Measurements from ENCODE around the gene HSD17B12. TPM values are rescaled to one million over a fixed set of nuclear protein-coding genes. Genes with fewer than 3 reads are reported as not detected.
A peak's percentile ranks its signal among the peaks of the same experiment; 100 is the strongest.

The HSD17B12 gene
- total and polyA plus RNA-seq, 2 of the 13 experiments (the other 11 are each of a cell fraction or from before 2014, with no cell fraction given), result 50.3 to 117 TPM

- ATAC-seq (no peak), DNase-seq (ENCODE audit: low spot score) (no peak), FAIRE-seq (no peak)
- ChIA-PET CTCF (ENCODE audit: low intra/inter-chr PET ratio, low total read pairs) (no interaction called here), POLR2A (no interaction called here)
- peaks cover 11% of the 10 kb centered on the region for H3K79me2 ChIP-seq (ENCODE audit: insufficient read depth, low read length)
- intact Hi-C loops (cut with micrococcal nuclease; ENCODE audit: unreplicated experiment) (no loop called here), in situ Hi-C loops (cut with HindIII; ENCODE audit: extremely low pct_ligation_motif_present, low pct_unique_long_range_greater_than_20kb) (no loop called here)
- no TSS peak for BruUV-seq (replicated peaks)
- H3K4me3 ChIP-seq (replicated peaks in 1 of 3; ENCODE audit: insufficient read depth in 1 of 3, low read depth in 2 of 3, low read length in 3 of 3), result no peak overlapping the region
- no peaks in the 10 kb centered on the region for H4K20me1 ChIP-seq (ENCODE audit: insufficient read depth, low read length)
- no peak for TF ChIP-seq DR1 (CRISPR knock-in tag; IDR thresholded peaks at IDR 0.05)
- TF ChIP-seq, protein P1, sequence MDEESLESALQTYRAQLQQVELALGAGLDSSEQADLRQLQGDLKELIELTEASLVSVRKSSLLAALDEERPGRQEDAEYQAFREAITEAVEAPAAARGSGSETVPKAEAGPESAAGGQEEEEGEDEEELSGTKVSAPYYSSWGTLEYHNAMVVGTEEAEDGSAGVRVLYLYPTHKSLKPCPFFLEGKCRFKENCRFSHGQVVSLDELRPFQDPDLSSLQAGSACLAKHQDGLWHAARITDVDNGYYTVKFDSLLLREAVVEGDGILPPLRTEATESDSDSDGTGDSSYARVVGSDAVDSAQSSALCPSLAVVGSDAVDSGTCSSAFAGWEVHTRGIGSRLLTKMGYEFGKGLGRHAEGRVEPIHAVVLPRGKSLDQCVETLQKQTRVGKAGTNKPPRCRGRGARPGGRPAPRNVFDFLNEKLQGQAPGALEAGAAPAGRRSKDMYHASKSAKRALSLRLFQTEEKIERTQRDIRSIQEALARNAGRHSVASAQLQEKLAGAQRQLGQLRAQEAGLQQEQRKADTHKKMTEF (CRISPR knock-in tag; IDR thresholded peaks at IDR 0.05), result no peak
- no peak for TF ChIP-seq AKAP8 (CRISPR knock-in tag; IDR thresholded peaks at IDR 0.05)
- no peak overlapping the region for H3K4me2 ChIP-seq (ENCODE audit: low read depth, low read length)
- H3K27me3 ChIP-seq (ENCODE audit: control insufficient read depth in 1 of 2, insufficient read depth in 2 of 2, low read length in 2 of 2), result no peaks in the 10 kb centered on the region; a peak in 1 of 5 replicates
- H2AFZ ChIP-seq (ENCODE audit: low read length), result no peak overlapping the region
- peaks cover under 1% of the 10 kb centered on the region; the same call in 1 of the 2 replicates for H3K4me1 ChIP-seq (ENCODE audit: insufficient read depth, low read length)
- H3K36me3 ChIP-seq (replicated peaks in 1 of 2; ENCODE audit: control insufficient read depth in 1 of 2, insufficient read depth in 2 of 2, low read length in 2 of 2), result no peaks in the 10 kb centered on the region
- H3K27ac ChIP-seq (ENCODE audit: extremely low read length, insufficient read depth, low read length), result no peak overlapping the region
- no peaks in the 10 kb centered on the region for H3K9me3 ChIP-seq (ENCODE audit: low read length)
- no peak overlapping the region for H3K9ac ChIP-seq (ENCODE audit: insufficient read depth, low read depth, low read length)
- 2% methylated on average over 2 of the region's 2 CpGs for WGBS (ENCODE audit: low lambda C conversion rate)
Observed at GRCh38 chr11:43676933-43677332, 3.6 kb upstream of the HSD17B12 start.

DNA sequence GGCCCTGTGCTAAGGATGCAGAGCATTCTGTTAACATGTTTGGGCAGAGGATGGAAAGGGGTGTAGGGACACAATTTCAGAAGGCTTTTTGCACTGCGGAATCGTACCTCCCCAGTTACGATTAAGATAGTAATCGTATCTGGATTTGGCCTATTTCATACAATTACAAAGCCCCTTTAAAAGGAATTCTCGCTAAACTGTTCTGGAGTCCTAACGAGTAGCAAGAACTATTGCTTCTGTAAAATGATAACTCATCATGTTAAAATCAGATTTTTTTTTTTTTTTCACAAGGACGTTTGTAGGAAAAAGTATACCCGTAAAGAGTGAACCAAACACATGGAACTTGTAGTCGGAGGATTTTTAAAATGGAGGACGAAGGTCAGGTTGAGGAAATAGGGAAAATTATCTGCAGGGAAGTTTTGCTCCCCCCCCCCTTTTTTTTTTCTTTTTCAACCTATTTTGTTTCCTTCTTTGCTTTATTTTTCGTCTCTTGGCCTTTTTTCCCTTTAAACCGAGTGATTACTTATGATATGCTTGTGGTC is 934 bp downstream of the HSD17B12 start:
- Histone ChIP-seq H4K20me1 (ENCODE audit: insufficient read depth, low read length) (peaks cover 10% of the 10 kb centered on the region; the same call in 1 of the 2 replicates), H3K4me3 (replicated peaks in 1 of 3; ENCODE audit: insufficient read depth in 1 of 3, low read depth in 2 of 3, low read length in 3 of 3) (peak overlapping the region; percentile 80 to 95 (median 91)), H3K79me2 (ENCODE audit: insufficient read depth, low read length) (peaks cover 55% of the 10 kb centered on the region), H3K4me1 (ENCODE audit: insufficient read depth, low read length) (peaks cover 46% of the 10 kb centered on the region), H3K9me3 (ENCODE audit: low read length) (no peaks in the 10 kb centered on the region), H3K36me3 (replicated peaks in 1 of 2; ENCODE audit: control insufficient read depth in 1 of 2, insufficient read depth in 2 of 2, low read length in 2 of 2) (peaks cover 2 to 3% of the 10 kb centered on the region in 2 experiments; a peak in 2 of 5 replicates), H3K27ac (ENCODE audit: extremely low read length, insufficient read depth, low read length) (peak overlapping the region; percentile 89), H3K4me2 (ENCODE audit: low read depth, low read length) (peak overlapping the region; percentile 74), H2AFZ (ENCODE audit: low read length) (peak overlapping the region; percentile 62), H3K9ac (ENCODE audit: insufficient read depth, low read depth, low read length) (peak overlapping the region; percentile 95), H3K27me3 (ENCODE audit: control insufficient read depth in 1 of 2, insufficient read depth in 2 of 2, low read length in 2 of 2) (no peaks in the 10 kb centered on the region; a peak in 1 of 5 replicates)
- in situ Hi-C loops (cut with HindIII; ENCODE audit: extremely low pct_ligation_motif_present, low pct_unique_long_range_greater_than_20kb), result no loop called here
- ChIA-PET CTCF (ENCODE audit: low intra/inter-chr PET ratio, low total read pairs) (no interaction called here), POLR2A (interaction anchor here (1.5 to 1.8 kb wide), 3 partner anchors 30 to 55 kb away, joined by 5 to 7 read pairs (median 6); no protein-coding TSS in a partner anchor)
- ATAC-seq, result no peak
- intact Hi-C loops (cut with micrococcal nuclease; ENCODE audit: unreplicated experiment), result loop anchor here (2.0 to 5.0 kb wide), 2 partner anchors 37 to 104 kb away; no protein-coding TSS in a partner anchor
- no TSS peak for BruUV-seq (replicated peaks)
- 1% methylated on average over 12 of the region's 12 CpGs for WGBS (ENCODE audit: low lambda C conversion rate)
- no peak for FAIRE-seq
- peak; percentile 27 for DNase-seq (ENCODE audit: low spot score)
- TF ChIP-seq LRRFIP1 (CRISPR knock-in tag; conservative IDR thresholded peaks at IDR 0.05) (0 out of 2 replicates have a peak, but pooled peaks have one; percentile 15), KDM5A (IDR thresholded peaks at IDR 0.05; ENCODE audit: borderline replicate concordance, low read length) (peak; percentile 49; the same call in 1 of the 2 replicates), ASH2L (IDR thresholded peaks at IDR 0.05; ENCODE audit: insufficient read length, low read depth, low read length) (peak; percentile 28), NCOR1 (IDR thresholded peaks at IDR 0.05; ENCODE audit: borderline replicate concordance, low read length) (no peak), ZNF781 (CRISPR knock-in tag; IDR thresholded peaks at IDR 0.05; ENCODE audit: borderline replicate concordance, not compliant biosample characterization) (no peak)
